Measurements from ENCODE around the gene EMC7. TPM values are rescaled to one million over a fixed set of nuclear protein-coding genes. Genes with fewer than 3 reads are reported as not detected.

The EMC7 gene
- total and polyA plus RNA-seq, 10 of the 15 experiments (the other 5 are each of a cell fraction or from before 2014, with no cell fraction given), result 16.5 to 88.9 (median 45.0) TPM

DNA sequence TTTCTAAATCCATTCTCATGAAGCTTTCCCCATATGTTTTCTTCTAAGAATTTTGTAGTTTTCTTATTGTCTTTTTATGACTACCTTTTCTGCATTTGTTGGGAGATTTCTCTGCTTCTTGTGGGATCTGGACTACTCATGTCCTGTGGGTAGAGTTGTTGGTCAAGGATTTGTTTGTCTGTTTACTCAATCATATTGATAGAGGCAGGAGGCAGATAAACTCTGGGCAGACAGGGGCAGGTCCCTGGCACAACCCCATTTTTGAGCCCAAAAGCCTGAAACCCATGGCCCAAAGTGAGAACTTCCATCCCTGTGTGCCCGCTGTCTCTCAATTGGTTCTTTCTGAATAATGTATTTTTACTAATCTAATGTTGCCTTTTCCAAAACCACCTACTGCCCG is 12.6 kb upstream of the EMC7 start:
- Histone ChIP-seq H4K20me1 (ENCODE audit: control insufficient read depth, insufficient read depth) (no peaks in the 10 kb centered on the region), H2AFZ (ENCODE audit: control insufficient read depth, low read depth, low read length) (no peak overlapping the region), H3K27ac (ENCODE audit: control insufficient read depth, insufficient read depth) (no peak overlapping the region), H3K9me3 (replicated peaks; ENCODE audit: control insufficient read depth, insufficient read depth, low read length) (no peaks in the 10 kb centered on the region), H3K27me3 (replicated peaks in 1 of 2; ENCODE audit: control insufficient read depth in 2 of 2, insufficient read depth in 2 of 2, low read length in 1 of 2) (no peaks in the 10 kb centered on the region), H3K4me2 (ENCODE audit: control insufficient read depth, insufficient read depth) (no peak overlapping the region), H3K9ac (ENCODE audit: control insufficient read depth, insufficient read depth, low read length) (no peak overlapping the region), H3K36me3 (ENCODE audit: control insufficient read depth in 2 of 2, insufficient read depth in 2 of 2, low read length in 1 of 2) (no peaks in the 10 kb centered on the region), H3K4me1 (ENCODE audit: control insufficient read depth, insufficient read depth, low read length) (no peaks in the 10 kb centered on the region), H3K79me2 (ENCODE audit: control insufficient read depth, insufficient read depth, low read length) (no peaks in the 10 kb centered on the region), H3K4me3 (no peak overlapping the region)
- DNase-seq (ENCODE audit: low read depth, low spot score) (no peak), ATAC-seq (no peak), FAIRE-seq (no peak)
- ChIA-PET CTCF (interaction anchor here (1.1 kb wide), 1 partner anchor 96 kb away, joined by 5 read pairs; the partner anchor contains the start of gene KATNBL1), SMC1A (ENCODE audit: uncharacterized antibody, unreplicated experiment) (interaction anchor here (1.3 kb wide), 1 partner anchor 9 kb away, joined by 3 read pairs; no protein-coding TSS in a partner anchor), POLR2A (no interaction called here), RAD21 (ENCODE audit: unreplicated experiment) (no interaction called here)
- in situ Hi-C loops (cut with MboI) (no loop called here), intact Hi-C loops (cut with micrococcal nuclease; ENCODE audit: unreplicated experiment) (no loop called here)
- 50% methylated on average over 2 of the region's 2 CpGs for WGBS (ENCODE audit: insufficient coverage, insufficient replicate concordance, low lambda C conversion rate, missing lambda C conversion rate)
- BruUV-seq (replicated peaks), result no TSS peak
- no peak for TF ChIP-seq CBX5 (IDR thresholded peaks at IDR 0.05; ENCODE audit: low read depth)
- TF ChIP-seq CHD2 (IDR thresholded peaks at IDR 0.05; ENCODE audit: borderline replicate concordance, low read depth, low read length), result no peak
- TF ChIP-seq, protein P1, sequence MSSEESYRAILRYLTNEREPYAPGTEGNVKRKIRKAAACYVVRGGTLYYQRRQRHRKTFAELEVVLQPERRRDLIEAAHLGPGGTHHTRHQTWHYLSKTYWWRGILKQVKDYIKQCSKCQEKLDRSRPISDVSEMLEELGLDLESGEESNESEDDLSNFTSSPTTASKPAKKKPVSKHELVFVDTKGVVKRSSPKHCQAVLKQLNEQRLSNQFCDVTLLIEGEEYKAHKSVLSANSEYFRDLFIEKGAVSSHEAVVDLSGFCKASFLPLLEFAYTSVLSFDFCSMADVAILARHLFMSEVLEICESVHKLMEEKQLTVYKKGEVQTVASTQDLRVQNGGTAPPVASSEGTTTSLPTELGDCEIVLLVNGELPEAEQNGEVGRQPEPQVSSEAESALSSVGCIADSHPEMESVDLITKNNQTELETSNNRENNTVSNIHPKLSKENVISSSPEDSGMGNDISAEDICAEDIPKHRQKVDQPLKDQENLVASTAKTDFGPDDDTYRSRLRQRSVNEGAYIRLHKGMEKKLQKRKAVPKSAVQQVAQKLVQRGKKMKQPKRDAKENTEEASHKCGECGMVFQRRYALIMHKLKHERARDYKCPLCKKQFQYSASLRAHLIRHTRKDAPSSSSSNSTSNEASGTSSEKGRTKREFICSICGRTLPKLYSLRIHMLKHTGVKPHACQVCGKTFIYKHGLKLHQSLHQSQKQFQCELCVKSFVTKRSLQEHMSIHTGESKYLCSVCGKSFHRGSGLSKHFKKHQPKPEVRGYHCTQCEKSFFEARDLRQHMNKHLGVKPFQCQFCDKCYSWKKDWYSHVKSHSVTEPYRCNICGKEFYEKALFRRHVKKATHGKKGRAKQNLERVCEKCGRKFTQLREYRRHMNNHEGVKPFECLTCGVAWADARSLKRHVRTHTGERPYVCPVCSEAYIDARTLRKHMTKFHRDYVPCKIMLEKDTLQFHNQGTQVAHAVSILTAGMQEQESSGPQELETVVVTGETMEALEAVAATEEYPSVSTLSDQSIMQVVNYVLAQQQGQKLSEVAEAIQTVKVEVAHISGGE (CRISPR knock-in tag; IDR thresholded peaks at IDR 0.05), result no peak
- TF ChIP-seq HCFC1 (IDR thresholded peaks at IDR 0.05; ENCODE audit: low read length), result no peak
- TF ChIP-seq, protein P2, sequence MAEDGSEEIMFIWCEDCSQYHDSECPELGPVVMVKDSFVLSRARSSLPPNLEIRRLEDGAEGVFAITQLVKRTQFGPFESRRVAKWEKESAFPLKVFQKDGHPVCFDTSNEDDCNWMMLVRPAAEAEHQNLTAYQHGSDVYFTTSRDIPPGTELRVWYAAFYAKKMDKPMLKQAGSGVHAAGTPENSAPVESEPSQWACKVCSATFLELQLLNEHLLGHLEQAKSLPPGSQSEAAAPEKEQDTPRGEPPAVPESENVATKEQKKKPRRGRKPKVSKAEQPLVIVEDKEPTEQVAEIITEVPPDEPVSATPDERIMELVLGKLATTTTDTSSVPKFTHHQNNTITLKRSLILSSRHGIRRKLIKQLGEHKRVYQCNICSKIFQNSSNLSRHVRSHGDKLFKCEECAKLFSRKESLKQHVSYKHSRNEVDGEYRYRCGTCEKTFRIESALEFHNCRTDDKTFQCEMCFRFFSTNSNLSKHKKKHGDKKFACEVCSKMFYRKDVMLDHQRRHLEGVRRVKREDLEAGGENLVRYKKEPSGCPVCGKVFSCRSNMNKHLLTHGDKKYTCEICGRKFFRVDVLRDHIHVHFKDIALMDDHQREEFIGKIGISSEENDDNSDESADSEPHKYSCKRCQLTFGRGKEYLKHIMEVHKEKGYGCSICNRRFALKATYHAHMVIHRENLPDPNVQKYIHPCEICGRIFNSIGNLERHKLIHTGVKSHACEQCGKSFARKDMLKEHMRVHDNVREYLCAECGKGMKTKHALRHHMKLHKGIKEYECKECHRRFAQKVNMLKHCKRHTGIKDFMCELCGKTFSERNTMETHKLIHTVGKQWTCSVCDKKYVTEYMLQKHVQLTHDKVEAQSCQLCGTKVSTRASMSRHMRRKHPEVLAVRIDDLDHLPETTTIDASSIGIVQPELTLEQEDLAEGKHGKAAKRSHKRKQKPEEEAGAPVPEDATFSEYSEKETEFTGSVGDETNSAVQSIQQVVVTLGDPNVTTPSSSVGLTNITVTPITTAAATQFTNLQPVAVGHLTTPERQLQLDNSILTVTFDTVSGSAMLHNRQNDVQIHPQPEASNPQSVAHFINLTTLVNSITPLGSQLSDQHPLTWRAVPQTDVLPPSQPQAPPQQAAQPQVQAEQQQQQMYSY (CRISPR knock-in tag; IDR thresholded peaks at IDR 0.05), result no peak
- no peak for TF ChIP-seq SPI1 (IDR thresholded peaks at IDR 0.05; ENCODE audit: borderline replicate concordance, insufficient read depth, low read depth, low read length)
- no peak for TF ChIP-seq CBX3 (IDR thresholded peaks at IDR 0.05; ENCODE audit: borderline replicate concordance, low read depth)
- no peak for TF ChIP-seq IKZF1 (conservative IDR thresholded peaks at IDR 0.05)
- TF ChIP-seq IRF4 (IDR thresholded peaks at IDR 0.05; ENCODE audit: low read depth, low read length), result no peak
- TF ChIP-seq SRF (IDR thresholded peaks at IDR 0.05; ENCODE audit: low read depth in 2 of 2, low read length in 2 of 2), result no peak
- no peak for TF ChIP-seq HDGF (IDR thresholded peaks at IDR 0.05)
